Skin of body (tissue), 2 donors: ENCODE results near the gene ANKRA2. TPM values are rescaled to one million over a fixed set of nuclear protein-coding genes. Genes with fewer than 3 reads are reported as not detected.

ENCODE experiments used
- DNase-seq: peaks from one replicate; lab custom pipeline; 2025; lab: John Stamatoyannopoulos, UW
- total RNA-seq: library from RNA; depleted of rRNA; stranded (reverse); fragments of >200 nt; gene quantifications from one replicate; pipeline ENCODE4 v1.2.3, GENCODE V29; 2014

The ANKRA2 gene
- total RNA-seq, 1 donor from 2014 or later: 33.8 TPM

GRCh38 chr5:73506459-73506955 is 58.9 kb downstream of the ANKRA2 start:
- DNase-seq: no peak

Other genes with a start within 250 kb of the ANKRA2 start
- 1.4 TPM for gene FOXD1, start 116.9 kb downstream of the ANKRA2 start, total RNA-seq
- gene BTF3, start 67.2 kb downstream of the ANKRA2 start, total RNA-seq: 355 TPM
- gene UTP15, start 104 bp upstream of the ANKRA2 start, total RNA-seq: 19.6 TPM
- gene ARHGEF28, start 60.6 kb upstream of the ANKRA2 start, total RNA-seq: 19.2 TPM